Measurements from ENCODE around the gene TMEM139.

GRCh38 chr7:143331179-143331801, 46.5 kb downstream of the TMEM139 start:
- TF ChIP-seq ZNF560 (tag by site-specific recombination; IDR thresholded peaks at IDR 0.05; ENCODE audit: borderline replicate concordance) (no peak), CTCF (tag by site-specific recombination; IDR thresholded peaks at IDR 0.05) (no peak)

Data from HEK293 (cell line).